RWPE1 (cell line): ENCODE measurements around the gene CTNNBL1.

ENCODE experiments used
- CTCF ChIA-PET: fragments of 350-600 bp; sonication (Branson Sonifier 250); formaldehyde crosslinking; extraction: SDS; loops from one replicate; lab custom pipeline; 2021; lab: Yijun Ruan, JAX
- POLR2A ChIA-PET: fragments of 400-600 bp; formaldehyde crosslinking; extraction: SDS; loops from one replicate; lab custom pipeline; 2020; ENCODE audit warnings: antibody characterized with exemption; ENCODE audit not compliant: low non-redundant PET; lab: Yijun Ruan, JAX
- DNase-seq: peaks from one replicate; pipeline ENCODE4 v3.0.0; 2012; ENCODE audit warnings: low spot score
- H3K27ac ChIP-seq: fragments of 450-650 bp; 2 replicates; pipeline ENCODE4 v1.5.1; 2017
- TF ChIP-seq, protein P1 (sequence below): fragments of 450-650 bp; conservative IDR thresholded peaks from 2 replicates; pipeline ENCODE4 v1.5.1; 2017; ENCODE audit warnings: low read depth, mild to moderate bottlenecking

CTNNBL1 gene

GRCh38 chr20:37920270-37920669 lies 226.4 kb downstream of the CTNNBL1 start:
- ChIA-PET POLR2A (no interaction called here), CTCF (no interaction called here)
- TF ChIP-seq, protein P1, sequence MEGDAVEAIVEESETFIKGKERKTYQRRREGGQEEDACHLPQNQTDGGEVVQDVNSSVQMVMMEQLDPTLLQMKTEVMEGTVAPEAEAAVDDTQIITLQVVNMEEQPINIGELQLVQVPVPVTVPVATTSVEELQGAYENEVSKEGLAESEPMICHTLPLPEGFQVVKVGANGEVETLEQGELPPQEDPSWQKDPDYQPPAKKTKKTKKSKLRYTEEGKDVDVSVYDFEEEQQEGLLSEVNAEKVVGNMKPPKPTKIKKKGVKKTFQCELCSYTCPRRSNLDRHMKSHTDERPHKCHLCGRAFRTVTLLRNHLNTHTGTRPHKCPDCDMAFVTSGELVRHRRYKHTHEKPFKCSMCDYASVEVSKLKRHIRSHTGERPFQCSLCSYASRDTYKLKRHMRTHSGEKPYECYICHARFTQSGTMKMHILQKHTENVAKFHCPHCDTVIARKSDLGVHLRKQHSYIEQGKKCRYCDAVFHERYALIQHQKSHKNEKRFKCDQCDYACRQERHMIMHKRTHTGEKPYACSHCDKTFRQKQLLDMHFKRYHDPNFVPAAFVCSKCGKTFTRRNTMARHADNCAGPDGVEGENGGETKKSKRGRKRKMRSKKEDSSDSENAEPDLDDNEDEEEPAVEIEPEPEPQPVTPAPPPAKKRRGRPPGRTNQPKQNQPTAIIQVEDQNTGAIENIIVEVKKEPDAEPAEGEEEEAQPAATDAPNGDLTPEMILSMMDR = no peak
- no peak for DNase-seq
- H3K27ac ChIP-seq = no peak overlapping the region

DNA sequence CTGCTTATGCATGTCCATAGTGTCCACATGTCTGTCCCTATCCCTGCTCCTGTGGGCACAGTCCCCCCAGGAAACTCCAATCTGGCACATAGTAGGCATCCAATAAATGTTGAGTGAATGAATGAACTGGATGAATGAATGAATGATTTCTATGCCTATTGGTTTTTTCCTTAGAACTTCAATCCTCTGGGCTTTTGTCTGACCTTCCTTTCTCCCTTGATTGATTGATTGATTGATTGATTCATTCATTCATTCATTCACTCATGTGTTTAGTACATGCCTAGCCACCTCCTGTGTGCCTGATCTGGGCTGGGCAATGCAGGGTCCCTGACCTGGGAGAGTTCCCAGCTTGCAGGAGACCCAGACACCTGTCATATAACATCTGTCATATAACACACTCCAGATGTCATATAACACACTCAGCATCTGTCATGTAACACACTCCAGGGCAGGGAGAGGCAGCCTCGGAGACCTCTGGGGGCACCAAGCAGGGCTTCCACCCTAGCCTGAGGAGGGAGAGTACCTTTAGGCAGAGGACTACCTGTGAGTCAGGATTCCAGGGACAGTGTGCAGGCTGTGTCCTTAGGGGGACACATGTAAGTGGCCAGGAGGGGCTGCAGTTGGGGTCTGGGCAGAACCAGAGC lies 227.0 kb downstream of the CTNNBL1 start:
- TF ChIP-seq, protein P1 = no peak
- CTCF ChIA-PET = no interaction called here
- POLR2A ChIA-PET = no interaction called here
- no peak for DNase-seq
- no peak overlapping the region for H3K27ac ChIP-seq

DNA sequence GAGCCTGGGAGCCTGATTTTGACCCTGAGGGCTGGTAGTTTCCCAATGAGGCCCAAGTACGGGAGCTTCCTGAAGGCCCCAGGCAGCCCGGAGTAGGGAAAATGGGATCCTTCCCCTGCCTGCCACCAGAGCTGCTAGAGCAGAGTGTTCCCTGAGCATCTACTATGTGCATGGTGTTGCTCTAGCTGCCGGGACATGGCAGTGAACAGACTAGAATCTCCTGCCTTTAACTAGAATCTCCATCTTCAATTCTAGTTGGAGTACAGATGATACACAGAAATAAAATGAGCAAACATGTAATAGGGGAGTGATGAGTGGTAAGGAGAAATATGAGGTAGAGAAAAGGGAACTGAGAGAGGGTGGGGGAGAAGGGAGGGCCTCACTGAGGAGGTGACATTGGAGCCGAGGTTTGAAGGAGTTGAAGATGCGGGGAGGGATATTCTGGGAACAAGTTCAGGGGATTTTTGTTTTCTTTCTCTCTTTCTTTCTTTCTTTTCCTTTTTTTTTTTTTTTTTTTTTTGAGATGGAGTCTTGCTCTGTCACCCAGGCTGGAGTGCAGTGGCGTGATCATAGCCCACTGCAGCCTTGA lies 227.6 kb downstream of the CTNNBL1 start:
- ChIA-PET POLR2A (no interaction called here), CTCF (no interaction called here)
- TF ChIP-seq, protein P1 = no peak
- DNase-seq = no peak
- H3K27ac ChIP-seq = no peak overlapping the region
